Activated T-cell treated with anti-CD3 and anti-CD28 coated beads for 1 hour (primary cell): ENCODE measurements around the gene WNT11.
"Not testable (repeated sequence)": the region's sequence is repeated elsewhere in the genome, so short reads cannot be mapped to it uniquely, and the experiment has no call there.

Source experiments
- DNase-seq: peaks from one replicate; pipeline ENCODE4 v3.0.0-alpha.2; 2020; ENCODE audit warnings: low read depth

The WNT11 gene

DNA sequence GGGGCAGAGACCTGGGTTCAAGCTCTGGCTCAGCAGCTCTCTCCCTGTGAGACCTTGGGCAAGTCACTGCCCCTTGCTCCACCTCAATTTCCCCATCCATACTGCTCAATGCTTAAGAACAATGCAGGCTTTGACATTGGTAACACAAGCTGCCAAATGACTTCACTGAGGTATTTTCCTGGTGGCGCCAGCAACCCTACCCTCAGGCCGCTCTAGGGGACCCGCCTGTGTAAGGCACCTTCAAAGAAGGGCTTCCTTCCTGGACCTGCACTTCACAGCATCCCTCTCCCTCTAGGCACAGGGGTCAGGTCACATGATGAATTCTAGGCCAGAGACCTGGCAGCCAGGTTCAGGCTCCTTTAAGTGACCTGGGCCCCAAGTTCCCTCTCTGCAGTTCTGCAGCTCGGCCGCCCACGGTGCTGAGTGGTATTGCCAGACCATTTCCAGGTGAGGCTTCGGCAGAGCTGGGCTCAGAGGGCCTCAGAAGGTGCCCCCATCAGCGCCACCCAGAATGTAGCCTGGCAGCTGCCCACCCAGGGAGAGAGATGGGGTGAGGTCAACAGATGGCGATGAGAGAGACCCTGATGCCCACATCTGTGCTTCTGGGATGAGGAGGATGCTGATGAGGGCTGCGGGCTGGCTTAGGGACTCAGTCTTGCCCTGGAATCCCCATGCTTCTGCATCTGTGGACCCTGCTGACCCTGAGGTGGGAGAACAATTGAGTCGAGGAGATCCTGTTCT lies 4.5 kb downstream of the WNT11 start:
- no peak for DNase-seq

DNA sequence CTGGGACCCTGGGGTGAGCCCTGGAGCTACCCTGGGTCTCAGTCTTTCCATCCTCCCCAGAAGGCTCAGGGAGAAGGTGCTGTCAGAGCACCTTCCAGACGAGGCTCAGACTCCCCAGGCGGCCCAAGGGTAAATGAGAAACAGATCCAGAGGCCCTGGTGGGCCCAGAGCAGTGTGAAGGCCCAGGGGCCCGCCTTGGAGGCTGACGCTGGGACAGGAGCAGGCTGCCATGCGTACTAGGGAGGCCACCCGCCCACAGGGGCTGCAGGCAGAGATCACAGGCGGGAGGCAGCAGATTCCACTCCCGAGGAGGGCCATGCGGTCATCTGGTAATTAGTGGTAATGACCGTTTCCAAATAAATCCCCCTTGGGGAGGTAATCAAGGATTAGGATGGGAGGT lies 5.2 kb downstream of the WNT11 start:
- DNase-seq: no peak

DNA sequence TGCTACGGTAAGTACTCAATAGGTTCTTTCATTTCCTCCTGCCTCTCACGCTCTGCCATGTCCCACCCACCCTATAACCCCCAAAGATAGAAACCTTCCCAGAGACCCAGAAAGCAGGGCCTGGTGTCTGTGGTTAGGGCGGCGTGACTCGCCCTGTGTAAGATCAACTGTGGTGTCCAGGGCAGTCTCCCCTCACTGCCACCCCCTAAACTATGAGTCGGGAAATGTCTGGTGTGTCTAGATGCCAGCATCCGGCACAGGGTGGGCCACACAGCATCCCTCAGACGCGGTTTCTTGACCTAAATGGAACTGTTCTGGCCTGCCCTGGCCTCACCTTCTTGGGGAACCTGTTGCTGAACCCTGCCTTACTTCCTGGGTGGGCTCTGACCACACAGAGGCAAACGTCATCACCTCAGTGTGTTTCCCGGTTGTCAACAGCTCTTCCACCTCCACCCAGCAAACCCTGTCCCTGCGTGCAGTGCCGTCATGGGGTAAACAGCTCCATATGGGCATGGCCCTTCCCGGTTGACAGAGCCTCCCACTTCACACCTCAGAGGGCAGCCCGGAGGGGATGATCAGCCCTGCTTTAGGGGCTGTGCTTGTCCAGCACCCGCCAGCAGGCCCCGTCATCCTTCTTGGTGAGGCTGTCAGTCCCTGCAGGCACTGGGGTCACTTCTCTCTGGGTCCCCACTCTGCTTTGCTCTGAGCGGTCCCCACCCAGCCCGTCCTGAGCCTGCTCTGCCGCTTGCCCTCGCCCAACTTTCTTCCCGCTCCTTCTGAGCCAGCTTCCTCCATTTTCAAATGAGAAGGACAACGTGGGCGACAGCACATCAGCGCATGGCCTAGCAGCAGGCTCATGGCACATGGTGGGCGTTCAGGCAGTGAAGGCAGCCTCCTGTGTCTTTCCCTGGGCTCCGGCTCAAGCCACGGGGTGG lies 6.0 kb downstream of the WNT11 start:
- DNase-seq: no peak

DNA sequence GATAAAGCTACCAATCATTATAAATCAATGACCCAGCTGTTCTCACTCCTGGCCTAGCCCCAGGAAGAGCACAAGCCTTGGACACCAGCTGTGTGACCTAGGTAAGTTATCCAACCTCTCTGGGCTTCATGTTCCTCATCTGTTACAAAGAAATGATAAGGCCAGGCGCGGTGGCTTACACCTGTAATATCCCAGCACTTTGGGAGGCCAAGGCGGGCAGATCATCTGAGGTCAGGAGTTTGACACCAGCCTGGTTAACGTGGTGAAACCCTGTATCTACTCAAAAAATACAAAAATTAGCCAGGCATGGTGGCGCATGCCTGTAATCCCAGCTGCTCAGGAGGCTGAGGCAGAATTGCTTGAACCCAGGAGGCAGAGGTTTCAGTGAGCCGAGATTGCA lies 7.6 kb downstream of the WNT11 start:
- DNase-seq: not testable (repeated sequence)

DNA sequence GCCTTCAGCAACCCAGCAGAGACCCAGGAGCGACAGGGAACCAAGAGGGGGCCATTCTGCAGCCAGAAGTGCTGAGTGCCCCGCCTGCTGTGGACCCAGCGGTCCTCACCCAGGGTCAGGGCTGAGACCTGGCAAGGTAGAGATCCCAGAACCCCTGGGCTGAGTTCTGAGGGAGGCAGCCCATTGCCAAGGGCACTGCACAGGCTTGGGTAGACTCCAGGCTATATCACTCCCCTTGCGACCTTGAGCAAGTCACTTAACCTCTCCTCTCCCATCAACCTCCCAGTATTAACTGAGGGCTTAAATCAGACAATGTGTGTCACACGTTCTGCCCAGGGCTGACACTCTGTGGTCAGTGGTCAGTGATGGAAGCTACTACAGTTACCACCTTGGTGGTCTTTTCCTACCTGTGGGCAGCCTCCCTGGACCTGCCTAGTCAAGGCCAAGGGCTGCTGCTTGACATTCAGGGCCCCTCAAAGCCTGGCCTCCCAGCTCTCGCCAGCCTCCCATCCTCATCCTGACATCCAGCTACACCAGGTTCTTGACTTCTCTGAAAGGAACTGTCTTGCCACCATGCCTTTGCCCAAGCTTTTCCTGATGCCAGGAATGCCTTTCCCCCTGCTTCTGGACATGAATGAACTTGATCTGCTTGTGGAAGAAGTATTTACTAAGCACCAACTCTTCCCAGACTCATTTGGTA lies 8.2 kb downstream of the WNT11 start:
- DNase-seq: no peak

DNA sequence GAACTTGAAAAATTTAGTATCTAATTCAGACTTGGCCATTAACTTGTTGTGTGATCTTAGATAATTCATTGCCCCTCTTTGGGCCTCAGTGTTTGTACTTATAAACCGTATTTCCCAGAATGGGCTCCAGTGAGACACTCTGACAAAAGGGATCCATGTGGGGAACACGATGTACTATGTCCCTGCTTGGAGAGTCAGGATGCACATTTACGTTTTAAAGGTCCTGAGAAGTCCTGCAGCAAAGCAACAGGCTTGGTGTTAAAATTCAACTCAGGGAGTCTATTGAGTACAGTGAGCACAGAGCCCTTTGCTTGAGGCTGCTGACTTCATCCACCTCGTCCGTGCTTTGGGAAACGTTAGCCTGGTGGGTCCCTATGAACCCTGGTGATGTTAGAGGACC lies 9.0 kb downstream of the WNT11 start:
- DNase-seq: no peak

DNA sequence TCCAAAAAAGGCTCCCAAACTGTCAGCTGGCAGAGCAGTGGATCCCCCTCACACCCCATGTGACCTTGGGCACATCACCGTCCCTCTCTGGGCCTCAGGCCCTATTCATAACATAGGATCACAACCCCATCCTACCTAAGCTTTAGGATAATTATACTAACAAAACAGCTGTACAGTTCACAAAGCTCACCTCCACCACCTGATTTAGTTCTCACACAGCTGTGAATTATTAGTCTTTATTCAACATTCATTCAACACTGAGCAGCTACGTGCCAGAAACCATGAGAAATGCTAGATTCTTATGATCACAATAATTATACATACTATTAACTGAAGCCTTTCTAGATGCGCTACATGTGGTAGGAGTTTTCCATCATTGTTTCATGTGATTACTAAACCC lies 9.5 kb downstream of the WNT11 start:
- DNase-seq: no peak

DNA sequence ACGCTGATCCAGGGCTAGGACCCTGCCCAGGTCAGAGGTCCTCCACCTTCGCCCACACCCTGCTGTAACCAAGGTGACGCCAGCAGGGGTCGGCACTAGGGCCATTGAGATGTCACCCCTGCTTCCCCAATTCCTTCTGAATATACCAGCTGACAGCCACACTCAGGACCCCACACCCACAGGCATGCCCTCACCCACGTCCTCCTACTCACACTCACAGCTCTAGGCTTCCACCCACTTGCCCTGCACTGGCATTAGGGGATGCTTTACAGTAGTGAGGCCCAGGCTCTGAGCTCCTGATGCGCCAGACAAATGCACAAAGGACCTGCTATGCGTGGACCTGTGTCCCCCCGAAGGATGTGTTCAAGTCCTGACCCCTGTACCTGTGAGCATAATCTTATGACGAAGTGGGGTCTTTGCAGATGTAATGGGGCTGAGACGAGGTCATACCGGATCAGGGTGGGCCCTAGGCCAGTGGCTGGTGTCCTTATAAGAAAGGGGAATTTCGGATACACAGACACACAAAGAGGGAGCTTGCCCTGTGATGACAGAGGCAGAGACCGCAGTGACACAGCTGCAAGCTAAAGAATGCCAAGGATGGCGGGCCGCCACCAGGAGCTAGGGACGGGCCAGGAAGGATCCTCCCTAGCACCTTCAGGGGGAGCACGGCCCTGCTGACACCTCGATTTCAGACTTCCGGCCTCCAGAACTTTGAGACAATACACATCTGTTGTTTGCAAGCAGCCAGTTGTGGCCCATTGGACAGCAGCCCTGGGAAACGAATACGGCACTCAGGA lies 11.2 kb downstream of the WNT11 start:
- no peak for DNase-seq

DNA sequence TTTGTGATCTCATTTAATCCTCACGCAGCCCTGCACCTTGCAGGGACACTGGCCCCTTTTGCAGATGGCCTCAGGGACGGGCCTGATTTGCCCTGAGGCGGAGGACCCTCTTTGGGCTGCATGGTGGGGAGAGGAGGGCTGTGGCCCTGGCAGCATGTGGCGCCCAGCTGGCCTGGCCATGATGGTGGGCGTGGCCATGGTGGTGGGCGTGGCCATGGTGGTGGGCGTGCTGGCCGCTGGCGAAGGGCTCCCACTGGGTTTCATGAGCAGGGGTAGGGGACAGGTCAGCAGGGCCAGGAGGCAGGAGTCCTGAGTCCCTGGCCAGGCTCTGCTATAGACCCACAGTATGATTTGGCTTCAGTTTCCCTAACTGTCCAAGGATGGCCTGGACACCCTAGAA lies 13.1 kb downstream of the WNT11 start:
- no peak for DNase-seq

DNA sequence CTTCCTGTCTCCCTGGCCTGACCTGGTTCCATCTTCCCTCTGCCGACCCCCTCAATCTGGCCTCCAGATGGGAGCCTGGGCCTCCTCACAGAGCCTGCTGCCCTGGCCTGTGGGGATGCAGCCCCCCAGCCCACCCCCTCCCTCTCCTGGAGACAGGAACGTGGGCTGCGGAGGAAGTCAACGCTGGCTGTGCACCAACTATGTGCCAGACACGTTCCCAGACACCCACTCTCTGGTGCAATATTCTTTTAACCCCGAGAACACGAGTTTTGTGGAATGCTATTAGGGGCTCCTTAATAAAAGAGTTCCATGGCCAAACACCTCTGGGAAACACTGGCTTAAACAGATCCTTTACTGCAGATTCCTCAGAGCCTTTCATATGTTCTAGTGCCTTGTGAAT lies 15.9 kb downstream of the WNT11 start:
- no peak for DNase-seq

DNA sequence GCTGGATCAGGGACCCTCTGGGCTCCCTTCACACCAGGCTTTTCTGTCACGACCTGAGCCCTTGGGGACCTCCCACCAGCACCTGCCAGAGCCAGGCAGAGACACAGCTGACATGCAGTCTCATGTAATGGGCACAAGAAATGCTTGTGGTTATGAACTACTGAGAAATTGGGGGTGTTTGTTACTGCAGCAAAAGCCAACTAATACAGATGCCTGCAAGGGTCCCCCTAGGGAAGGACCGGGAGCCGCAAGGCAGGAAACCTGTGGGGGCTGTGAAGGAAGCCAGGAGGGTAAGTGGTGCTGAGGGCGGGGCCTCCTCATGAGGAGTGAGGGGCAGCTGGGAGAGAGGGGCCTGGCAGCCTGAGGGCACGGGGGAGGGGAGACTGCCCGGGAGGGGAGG lies 16.6 kb downstream of the WNT11 start:
- DNase-seq: no peak

DNA sequence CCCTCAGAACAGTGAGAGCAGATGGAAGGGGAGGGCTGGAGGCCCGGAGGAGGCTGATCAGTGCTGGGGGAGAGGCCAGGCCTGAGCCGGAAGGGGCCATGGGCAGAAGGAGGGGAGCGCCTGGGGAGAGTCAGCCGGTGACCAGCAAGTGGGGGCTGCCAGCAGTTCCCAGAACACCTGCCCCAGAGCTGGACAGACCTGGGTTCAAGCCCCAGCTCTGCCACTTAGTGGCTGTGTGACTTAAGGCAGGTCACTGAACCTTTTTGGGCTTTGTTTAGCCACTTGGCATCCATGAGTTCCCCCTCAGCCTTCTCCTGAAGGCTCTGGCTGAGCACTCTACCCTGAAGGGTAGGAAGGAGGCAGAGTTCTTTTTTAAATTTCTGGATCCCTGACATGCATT lies 17.4 kb downstream of the WNT11 start:
- no peak for DNase-seq

DNA sequence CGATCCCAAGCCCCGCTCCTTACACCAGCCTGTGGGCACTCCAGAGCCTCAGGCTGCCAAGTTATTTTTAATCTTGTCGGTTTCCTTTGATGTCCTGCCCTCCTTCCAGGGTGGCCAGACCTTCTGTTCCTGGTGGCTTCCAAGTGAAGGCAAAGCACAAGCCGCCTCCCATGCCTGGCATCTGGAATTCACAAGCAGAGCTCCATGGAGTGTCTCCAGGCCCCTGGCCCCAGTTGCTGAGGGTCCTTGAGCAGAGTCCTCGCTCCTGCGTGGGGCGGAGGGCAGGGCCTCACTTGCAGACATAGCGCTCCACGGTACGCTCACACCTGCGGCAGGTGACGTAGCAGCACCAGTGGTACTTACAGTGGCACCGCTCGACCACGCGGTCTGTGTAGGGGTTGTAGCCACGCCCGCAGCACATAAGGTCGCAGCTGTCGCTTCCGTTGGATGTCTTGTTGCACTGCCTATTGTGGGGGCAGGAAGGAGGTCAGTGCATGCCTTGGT lies 19.5 kb downstream of the WNT11 start:
- DNase-seq: no peak

DNA sequence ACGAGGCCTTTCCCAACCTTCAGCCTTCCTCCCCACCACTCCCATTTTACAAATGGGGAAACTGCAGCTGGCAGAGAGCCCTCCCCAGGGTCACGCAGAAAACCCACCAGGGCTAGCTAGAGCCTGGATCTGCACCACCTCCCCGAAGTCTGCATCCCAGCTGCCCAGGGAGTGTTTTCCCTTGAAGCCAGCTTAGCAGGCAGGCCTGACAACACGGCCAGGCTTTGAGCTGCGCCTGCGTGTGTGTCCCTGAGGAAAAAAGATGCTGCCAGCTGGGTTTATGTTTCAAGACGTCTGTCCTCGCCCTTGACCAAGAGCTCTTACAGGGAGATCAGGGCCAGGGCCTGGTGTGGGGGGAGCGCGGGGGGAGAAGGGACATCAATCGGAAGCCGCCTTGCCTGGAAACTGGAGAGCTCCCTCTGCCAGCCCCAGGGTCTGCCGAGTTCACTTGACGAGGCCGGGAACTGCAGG lies 20.3 kb downstream of the WNT11 start:
- DNase-seq: no peak

DNA sequence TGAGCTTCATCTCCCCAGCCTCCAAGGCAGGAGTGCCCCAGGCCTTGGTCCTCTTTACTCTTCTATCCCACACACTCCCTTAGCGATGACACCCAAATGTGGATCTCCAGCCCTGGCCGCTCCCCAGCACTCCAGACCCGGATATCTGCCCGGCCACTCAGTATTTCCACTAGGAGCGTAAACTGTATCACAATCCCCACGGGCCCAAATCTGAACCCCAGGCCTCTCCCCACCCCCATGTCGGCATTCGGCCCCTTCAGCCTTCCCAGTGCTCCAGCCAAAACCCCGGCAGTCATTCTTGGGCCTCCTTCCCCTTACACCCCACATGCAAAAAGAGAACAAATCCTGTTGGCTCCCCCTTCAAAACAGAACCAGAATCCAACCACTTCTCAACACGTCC lies 20.8 kb downstream of the WNT11 start:
- DNase-seq: no peak

DNA sequence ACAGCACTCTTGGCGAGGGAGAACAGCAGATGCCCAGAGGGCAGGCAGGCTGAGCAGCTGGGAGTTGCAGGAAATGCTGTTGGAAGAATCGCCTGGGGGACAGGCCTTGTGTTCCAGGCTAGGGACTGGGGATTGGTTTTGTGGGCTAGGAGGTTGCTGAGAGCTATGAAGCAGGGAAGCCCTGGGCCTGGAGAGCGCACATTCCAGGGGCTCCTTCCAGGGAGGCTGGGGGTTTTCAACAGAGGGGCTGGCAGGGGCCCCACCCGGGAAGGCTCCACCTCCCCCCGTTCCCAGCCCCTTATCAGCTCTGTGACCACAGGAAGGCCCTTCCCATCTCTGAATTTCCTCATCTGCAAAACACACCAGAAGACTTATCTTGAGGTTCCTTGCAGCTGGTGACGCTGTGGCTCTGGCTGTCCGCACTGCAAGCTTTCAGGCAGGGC lies 21.7 kb downstream of the WNT11 start:
- no peak for DNase-seq

DNA sequence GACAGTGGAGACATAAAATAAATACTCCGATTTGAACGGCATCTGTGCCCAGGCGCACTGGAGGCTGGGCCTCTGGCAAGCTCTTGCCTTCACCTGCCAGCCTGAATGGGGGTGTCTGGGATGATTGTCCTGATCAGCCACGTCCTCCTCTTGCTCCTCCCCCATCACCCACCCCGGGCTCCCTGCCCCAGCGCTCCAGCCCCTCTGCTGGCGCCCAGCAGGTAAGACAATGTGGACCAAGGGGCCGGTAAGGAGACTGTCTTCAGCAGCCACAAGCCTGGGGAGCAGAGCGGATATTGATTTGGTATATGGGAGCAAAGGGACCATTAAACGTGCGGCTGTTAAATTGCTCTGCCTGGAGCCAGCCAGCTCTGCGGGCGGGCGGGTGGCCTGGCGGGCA lies 24.9 kb downstream of the WNT11 start:
- DNase-seq: no peak

DNA sequence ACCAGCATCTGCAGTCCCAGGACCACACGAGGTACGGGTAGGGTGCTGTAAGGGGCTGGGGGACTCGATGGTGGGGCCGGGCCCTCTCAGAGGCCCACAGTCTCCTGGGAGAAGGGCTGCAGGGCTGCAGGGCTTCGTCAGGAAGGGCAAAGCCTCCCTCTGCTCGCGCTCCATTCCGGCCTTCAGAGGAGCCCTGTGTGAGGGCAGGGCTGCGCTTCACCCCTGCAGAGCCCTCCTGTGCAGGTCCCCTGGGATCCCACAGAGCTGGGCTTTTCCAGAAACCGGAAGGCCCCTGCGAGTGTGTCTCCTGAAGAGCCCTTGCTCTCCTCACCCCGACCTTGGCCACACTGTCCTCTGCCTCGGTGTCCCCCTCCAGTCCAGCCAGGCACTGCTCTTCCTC lies 27.2 kb downstream of the WNT11 start:
- no peak for DNase-seq

DNA sequence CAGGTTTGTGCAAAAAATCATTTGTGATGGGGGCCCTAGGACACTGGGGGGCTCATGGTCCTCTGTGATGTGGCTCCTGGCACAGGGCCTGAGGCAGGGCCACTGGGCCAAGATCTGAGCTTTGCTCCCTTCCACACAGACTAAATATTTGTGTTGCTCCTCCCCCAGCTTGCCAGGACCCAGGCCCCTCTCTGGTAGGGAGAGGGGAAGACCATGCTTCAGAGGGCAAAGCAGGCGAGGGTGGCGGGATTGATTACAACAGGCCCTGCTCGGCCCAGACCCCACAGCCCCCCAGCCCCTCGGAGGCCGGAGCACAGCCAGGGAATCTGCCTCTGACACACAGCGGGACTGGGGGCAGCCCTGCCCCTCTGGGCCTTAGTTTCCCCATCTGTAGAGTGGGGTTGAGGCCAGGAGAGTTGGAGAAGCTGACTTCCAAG lies 29.0 kb downstream of the WNT11 start:
- DNase-seq: no peak

DNA sequence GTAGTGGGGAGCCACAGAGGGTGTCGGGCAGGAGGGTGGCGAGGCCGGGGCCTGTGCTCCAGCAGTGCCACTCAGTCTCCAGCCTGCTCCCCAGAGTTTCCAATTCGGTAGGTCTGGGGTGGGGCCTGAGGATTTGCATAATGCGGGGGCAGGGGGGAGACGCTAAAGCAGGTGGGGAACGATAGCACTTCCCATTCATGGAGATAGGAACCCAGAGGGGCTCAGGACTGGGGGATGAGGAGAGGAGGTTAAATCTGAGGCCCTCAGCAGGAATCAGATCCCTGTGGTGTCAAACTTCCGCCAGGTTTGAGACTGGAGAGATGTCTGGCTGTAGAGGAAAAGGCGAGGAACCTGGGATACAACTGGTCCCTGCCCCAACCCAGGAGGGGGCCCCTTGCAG lies 29.8 kb downstream of the WNT11 start:
- no peak for DNase-seq

DNA sequence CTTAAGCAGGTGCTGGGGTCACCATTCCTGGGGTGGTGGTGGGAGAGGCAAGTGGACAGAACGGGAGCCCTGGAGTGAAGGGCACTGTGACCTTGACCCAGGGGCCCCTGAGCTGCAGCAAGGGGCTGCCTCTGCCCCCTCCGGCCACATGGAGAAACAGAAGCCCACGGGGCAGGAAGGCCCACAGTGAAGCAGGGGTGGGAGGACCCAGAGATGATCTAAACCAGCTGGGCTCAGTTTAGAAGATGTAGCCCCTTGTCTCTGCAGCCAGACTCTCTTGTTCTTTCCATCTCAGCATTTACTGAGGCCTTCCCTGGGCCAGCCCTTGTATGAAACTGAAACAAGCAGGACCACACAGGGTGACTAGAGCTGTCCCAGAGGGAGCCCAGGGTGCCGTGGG lies 30.5 kb downstream of the WNT11 start:
- DNase-seq: no peak

DNA sequence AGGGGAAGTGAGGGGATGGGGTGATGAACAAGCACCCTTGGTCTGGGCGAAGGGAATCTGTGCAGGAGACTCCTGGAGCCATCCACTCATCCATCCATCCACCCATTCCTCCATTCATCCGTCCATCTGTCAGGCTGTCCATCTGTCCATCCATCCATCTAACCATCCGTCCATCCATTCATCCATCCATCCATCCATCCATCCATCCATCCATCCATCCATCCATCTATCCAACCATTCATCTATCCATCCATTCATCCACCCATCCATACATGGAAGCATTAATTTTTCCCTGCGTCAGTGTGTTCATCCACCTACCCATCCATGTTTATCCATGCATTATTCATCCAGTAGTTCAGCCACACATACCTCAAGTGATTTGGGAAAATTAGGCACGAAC lies 32.0 kb downstream of the WNT11 start:
- no peak for DNase-seq
